Mucosa of rectum (tissue), 2 donors: ENCODE results near the gene STARD13.

Source experiments
- H3K27ac ChIP-seq, 2 donors: one replicate each; pipeline ENCODE4 v1.7.0; 2013; ENCODE audit warnings: inconsistent platforms in 2 of 2, low read depth in 2 of 2, low read length in 2 of 2
- H3K27me3 ChIP-seq, 2 donors: one replicate each; pipeline ENCODE4 v1.7.0; 2013; ENCODE audit warnings: low read length in 2 of 2; ENCODE audit not compliant: control insufficient read depth in 2 of 2, insufficient read depth in 2 of 2
- H3K36me3 ChIP-seq, 2 donors: one replicate each; pipeline ENCODE4 v1.7.0; 2013; ENCODE audit warnings: low read length in 2 of 2; ENCODE audit not compliant: control insufficient read depth in 2 of 2, insufficient read depth in 2 of 2
- H3K4me1 ChIP-seq, 2 donors: one replicate each; pipeline ENCODE4 v1.7.0; 2013; ENCODE audit warnings: low read length in 2 of 2, mild to moderate bottlenecking in 1 of 2; ENCODE audit not compliant: control insufficient read depth in 2 of 2, insufficient read depth in 2 of 2
- H3K4me3 ChIP-seq, 2 donors: one replicate each; pipeline ENCODE4 v1.7.0; 2013; ENCODE audit warnings: low read length in 2 of 2
- H3K9ac ChIP-seq, 2 donors: one replicate each; pipeline ENCODE4 v1.7.0; 2013; ENCODE audit warnings: low read length in 2 of 2, low read depth in 1 of 2, mild to moderate bottlenecking in 1 of 2
- H3K9me3 ChIP-seq, 2 donors: one replicate each; pipeline ENCODE4 v1.7.0; 2013; ENCODE audit warnings: low read length in 2 of 2; ENCODE audit not compliant: control insufficient read depth in 2 of 2
- donor health status: healthy.
- donor health status: Normal muscosa, but diverticular disease.

STARD13 gene

DNA sequence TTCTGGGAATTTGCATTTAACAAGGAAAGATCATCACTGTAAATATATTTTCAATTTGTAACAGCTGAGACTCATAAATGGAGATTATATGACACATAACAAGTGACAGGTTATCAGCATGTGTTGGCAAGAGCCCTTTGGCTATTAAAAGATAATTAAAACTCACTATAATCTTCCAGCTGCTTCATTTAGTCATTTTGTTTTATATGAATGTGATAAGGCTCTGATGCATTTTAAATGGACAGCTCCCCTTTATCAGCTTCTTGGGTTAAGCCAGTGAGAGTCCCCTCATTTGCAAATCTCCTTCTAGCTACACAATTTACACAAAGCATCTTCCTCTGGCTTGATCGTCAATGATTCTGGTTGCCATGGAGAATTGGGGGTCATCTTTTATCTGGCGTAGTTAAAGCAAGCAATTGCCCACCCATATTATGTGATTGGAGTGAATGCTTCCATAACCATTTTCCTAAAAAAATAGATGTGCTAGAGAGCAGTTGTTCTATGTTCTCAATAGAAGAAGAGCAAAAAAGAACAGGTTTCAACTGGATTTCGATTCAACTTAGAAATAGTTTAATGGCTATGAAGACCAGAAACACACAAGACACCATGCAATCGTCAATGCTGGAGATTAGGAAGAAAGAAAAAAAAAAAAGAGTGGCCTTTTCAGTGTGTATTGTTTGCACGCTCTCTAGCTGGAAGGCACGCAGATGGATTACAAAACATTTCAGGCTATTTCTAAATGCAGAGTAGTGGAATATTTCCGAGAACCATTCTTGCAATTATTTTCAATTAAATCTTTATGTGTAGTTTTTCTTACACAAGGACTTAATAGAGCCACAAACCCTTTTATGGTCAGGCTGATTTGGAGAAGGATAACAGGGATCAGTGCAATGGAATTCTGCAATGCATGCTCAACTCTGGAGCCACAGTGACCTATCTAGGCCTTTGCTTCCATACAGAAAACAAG is 27.4 kb downstream of the STARD13 start:
- Histone ChIP-seq H3K36me3 (no peaks in the 10 kb centered on the region), H3K4me1 (peaks cover 5 to 15% of the 10 kb centered on the region in 2 donors), H3K27ac (peak overlapping the region; percentile 25 to 59), H3K27me3 (no peaks in the 10 kb centered on the region), H3K9me3 (no peaks in the 10 kb centered on the region), H3K9ac (no peak overlapping the region), H3K4me3 (no peak overlapping the region)

DNA sequence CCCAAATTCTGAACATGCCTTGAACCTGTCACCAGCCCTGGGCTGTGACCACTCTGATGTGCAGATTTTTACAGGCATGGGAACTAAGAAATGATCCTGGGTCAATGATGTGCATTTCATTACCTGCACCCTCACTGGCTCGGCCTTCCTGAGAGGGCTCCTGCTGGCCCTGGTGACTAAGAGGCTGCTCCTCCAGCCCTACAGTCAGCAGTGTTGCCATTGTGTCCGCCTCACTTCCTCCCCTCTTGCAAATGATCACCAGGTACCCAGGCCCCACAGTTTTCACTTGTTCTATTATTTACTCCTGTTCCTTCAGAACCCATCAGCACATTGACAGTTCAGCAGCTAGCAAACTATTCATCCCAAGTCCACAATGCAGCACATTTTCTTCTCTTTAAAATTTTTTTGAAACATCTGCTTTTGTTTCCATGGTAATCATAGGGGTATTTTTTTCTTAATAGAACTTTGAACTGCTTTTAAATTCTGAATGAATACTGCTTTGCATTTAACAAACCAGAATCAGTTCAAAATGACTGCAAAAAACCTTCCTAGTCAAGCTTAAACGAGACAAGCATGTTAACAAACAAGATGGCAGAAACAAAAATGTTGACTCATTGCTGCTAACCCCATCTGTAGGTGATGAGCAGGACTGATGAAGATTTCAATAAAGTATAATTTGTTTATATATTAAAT is 29.3 kb downstream of the STARD13 start:
- H3K4me3 ChIP-seq, result no peak overlapping the region
- H3K36me3 ChIP-seq, result no peaks in the 10 kb centered on the region
- H3K4me1 ChIP-seq, result no peaks in the 10 kb centered on the region
- no peak overlapping the region for H3K27ac ChIP-seq
- no peak overlapping the region for H3K9ac ChIP-seq
- H3K9me3 ChIP-seq, result no peaks in the 10 kb centered on the region
- H3K27me3 ChIP-seq, result no peaks in the 10 kb centered on the region

DNA sequence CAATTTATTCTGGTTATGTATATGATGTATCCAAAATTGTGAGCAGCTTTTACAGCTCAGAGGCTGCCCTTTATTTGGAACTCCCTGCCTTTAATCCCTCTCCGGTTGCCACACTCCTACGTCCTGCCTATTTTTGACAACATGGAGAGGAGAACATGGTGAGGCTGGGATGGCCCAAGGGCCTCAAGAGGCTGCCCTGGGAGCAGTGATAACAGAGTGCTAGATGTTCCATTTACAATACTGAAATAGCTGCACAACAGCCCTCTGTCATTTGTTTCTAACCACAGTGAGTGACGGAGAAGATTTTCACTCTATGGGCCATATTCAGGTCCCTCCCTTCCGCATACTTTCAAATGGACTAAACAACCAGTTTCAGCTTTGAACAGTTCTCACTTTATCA is 33.4 kb downstream of the STARD13 start:
- no peak overlapping the region for H3K9ac ChIP-seq
- H3K4me1 ChIP-seq, result peaks cover 0 to 6% of the 10 kb centered on the region in 2 donors
- H3K36me3 ChIP-seq, result no peaks in the 10 kb centered on the region
- no peaks in the 10 kb centered on the region for H3K27me3 ChIP-seq
- H3K27ac ChIP-seq, result no peak overlapping the region
- no peaks in the 10 kb centered on the region for H3K9me3 ChIP-seq
- no peak overlapping the region for H3K4me3 ChIP-seq

DNA sequence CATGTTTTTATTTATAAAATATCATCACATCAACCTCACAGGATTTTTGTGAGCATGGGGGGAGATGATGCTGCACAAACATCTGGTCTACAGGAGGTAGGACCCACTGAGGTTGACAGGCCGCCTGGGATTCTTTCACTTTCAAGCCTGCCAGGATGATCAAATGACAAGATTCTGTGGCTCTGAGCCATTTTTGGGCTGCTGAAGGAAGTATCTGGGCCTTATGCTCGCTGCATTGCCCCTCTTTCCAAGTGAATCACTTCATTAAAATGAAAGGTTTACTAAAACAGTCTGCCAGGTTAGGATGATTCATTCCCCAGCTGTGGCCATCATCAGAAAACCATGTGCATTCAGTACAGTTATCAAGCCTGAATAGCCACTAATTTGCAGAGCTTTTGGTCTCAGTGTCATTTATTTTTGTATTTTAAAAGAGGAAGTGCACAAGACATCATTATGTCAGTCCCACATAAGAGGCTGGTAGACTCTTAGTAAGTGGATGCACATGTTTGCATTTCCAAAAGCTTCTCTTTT is 34.4 kb downstream of the STARD13 start:
- no peak overlapping the region for H3K4me3 ChIP-seq
- peak overlapping the region in 1 of 2 donors; percentile 11 for H3K27ac ChIP-seq
- H3K27me3 ChIP-seq, result no peaks in the 10 kb centered on the region
- no peak overlapping the region for H3K9ac ChIP-seq
- no peaks in the 10 kb centered on the region for H3K36me3 ChIP-seq
- no peaks in the 10 kb centered on the region for H3K9me3 ChIP-seq
- H3K4me1 ChIP-seq, result peaks cover 0 to 6% of the 10 kb centered on the region in 2 donors

DNA sequence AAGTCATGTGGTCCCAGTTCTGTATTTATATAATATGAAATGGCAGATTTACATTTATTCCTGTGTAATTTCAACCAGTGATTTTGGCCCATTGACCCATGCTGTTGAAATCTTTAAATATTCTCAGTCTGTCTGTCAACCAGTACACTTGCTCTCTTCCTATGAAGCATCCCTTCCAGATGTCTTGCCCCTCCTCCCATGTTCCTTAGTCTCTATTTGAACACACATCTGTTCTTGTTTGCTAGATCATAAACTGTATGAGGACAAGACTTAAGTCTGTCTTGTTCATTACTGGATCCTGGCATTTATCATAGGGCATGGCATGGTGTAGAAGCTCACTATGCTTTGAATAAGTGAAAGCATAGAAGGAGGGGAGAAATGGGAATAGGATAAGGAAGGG is 34.9 kb downstream of the STARD13 start:
- Histone ChIP-seq H3K27ac (peak overlapping the region in 1 of 2 donors; percentile 17), H3K36me3 (no peaks in the 10 kb centered on the region), H3K4me3 (no peak overlapping the region), H3K27me3 (no peaks in the 10 kb centered on the region), H3K9me3 (no peaks in the 10 kb centered on the region), H3K9ac (no peak overlapping the region), H3K4me1 (peaks cover 0 to 6% of the 10 kb centered on the region in 2 donors)

DNA sequence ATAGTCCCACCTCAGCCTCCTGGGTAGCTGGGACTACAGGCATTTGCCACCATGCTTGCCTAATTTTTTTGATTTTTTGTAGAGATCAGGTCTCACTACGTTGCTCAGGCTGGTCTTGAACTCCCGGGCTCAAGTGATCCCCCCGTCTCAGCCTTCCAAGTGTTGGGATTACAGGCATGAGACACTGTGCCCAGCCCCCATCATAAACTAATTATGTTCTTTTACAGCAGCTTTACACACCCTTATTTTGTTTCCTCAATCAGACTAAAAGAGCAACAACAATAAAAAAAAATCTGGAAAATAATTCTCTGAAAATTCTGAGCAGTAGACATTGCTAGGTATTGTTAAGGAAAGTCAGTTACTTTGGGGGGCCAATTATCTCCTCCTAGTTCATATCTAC is 35.7 kb downstream of the STARD13 start:
- Histone ChIP-seq H3K9ac (no peak overlapping the region), H3K4me3 (no peak overlapping the region), H3K36me3 (no peaks in the 10 kb centered on the region), H3K27me3 (no peaks in the 10 kb centered on the region), H3K4me1 (peaks cover 0 to 6% of the 10 kb centered on the region in 2 donors), H3K9me3 (no peaks in the 10 kb centered on the region), H3K27ac (peak overlapping the region; percentile 9 to 17)

DNA sequence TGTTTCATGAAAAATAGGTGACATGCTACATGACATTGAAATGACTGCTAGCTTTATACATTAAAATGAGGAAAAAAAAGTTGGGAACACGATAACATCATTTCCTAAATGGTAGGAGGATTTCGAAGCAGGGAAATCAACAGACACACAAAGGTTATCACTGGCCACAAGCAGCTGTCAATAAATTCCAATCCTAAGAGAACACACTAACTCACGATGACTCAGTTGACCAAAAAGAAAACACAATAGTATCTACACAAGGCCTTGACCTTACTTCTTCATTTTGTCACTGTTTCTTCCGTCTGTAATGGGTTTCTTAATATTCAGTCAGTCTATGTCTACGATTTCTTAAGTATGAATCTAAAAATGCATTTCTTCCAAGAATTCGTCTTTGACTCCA is 36.5 kb downstream of the STARD13 start:
- no peak overlapping the region for H3K27ac ChIP-seq
- no peaks in the 10 kb centered on the region for H3K27me3 ChIP-seq
- no peak overlapping the region for H3K9ac ChIP-seq
- no peaks in the 10 kb centered on the region for H3K36me3 ChIP-seq
- peaks cover 0 to 6% of the 10 kb centered on the region in 2 donors for H3K4me1 ChIP-seq
- no peak overlapping the region for H3K4me3 ChIP-seq
- no peaks in the 10 kb centered on the region for H3K9me3 ChIP-seq

DNA sequence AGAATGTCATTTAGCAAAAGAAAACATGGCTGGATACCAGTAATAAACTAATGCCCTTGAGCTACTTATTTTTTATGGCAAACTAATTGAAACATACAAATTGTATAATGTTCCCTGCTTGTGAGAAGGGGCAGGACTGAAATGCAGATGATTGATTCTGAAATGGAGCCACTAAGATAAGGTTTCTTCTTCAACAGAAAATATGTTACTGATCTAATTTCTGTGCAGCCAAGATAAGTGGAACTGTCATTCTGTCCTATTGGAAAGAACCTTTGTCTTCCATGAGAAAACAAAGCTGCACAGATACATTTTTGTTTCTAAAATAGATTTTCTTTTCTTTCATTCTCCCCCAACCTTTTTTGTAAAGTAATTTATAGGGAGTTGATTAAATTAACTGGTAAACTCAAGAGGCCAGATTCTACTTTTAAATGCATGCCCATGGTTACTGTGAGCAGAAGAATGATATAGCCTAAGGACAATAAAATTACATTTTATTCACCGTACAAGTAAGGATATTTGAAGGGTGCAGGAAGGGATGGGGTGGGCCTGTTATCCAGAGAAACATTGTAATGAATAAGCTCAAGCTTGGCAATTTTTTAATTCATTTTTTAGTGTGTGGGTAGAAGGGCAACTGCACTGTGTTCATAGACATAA is 39.9 kb downstream of the STARD13 start:
- H3K36me3 ChIP-seq, result no peaks in the 10 kb centered on the region
- no peaks in the 10 kb centered on the region for H3K9me3 ChIP-seq
- no peaks in the 10 kb centered on the region for H3K27me3 ChIP-seq
- no peak overlapping the region for H3K27ac ChIP-seq
- no peak overlapping the region for H3K4me3 ChIP-seq
- peaks cover 0 to 6% of the 10 kb centered on the region in 2 donors for H3K4me1 ChIP-seq
- no peak overlapping the region for H3K9ac ChIP-seq

DNA sequence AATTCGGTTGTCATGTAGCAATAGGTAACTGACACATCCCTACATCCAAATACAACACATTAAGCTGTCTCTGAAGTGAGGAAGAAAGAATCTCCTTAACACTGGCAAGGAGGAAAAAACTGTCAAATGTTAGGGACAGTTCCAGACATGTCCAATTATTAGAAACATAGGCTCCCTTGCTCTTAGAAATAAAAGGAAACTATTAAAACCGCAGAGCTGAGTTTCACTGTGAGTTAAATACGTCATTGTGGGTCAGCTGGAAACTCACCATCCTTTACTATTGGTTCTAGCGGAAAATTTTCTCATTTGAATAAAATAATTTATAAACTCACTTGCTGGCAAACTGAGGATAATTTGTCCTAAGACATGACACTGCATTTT is 40.7 kb downstream of the STARD13 start:
- Histone ChIP-seq H3K9me3 (no peaks in the 10 kb centered on the region), H3K9ac (no peak overlapping the region), H3K27me3 (no peaks in the 10 kb centered on the region), H3K27ac (no peak overlapping the region), H3K36me3 (no peaks in the 10 kb centered on the region), H3K4me3 (no peak overlapping the region), H3K4me1 (no peaks in the 10 kb centered on the region)
